Eye (tissue), 1 donor: Measurements from ENCODE around the gene ARAP3.
"Not testable (repeated sequence)": the region's sequence is repeated elsewhere in the genome, so short reads cannot be mapped to it uniquely, and the experiment has no call there.

ENCODE experiments used
- DNase-seq: peaks from one replicate; pipeline ENCODE4 v3.0.0-alpha.2; 2015

The ARAP3 gene

GRCh38 chr5:141637767-141638419 lies 44.1 kb downstream of the ARAP3 start:
- peak; percentile 76 for DNase-seq

- peak; percentile 69 for DNase-seq
Observed at GRCh38 chr5:141637123-141637766, 44.8 kb downstream of the ARAP3 start.

- peak; percentile 97 for DNase-seq
Observed at GRCh38 chr5:141636413-141637122, 45.5 kb downstream of the ARAP3 start, which contains the start of the genes HDAC3 and RELL2. HDAC3 (minus strand) TSS chr5:141636849; CDS start chr5:141636790, 59 bp downstream. RELL2 (plus strand) TSS chr5:141636997; CDS start chr5:141638226, 1,229 bp downstream.

- DNase-seq = no peak
Observed at GRCh38 chr5:141636106-141636412, 46.0 kb downstream of the ARAP3 start.

- DNase-seq = no peak
Observed at GRCh38 chr5:141635646-141636045, 46.4 kb downstream of the ARAP3 start.

- no peak for DNase-seq
Observed at GRCh38 chr5:141634720-141635119, 47.3 kb downstream of the ARAP3 start.

- DNase-seq = no peak
Observed at GRCh38 chr5:141633871-141634561, 48.0 kb downstream of the ARAP3 start.

- DNase-seq = no peak
Observed at GRCh38 chr5:141632650-141633049, 49.4 kb downstream of the ARAP3 start.

GRCh38 chr5:141630570-141631140 lies 51.4 kb downstream of the ARAP3 start:
- no peak for DNase-seq

- no peak for DNase-seq
Observed at GRCh38 chr5:141628175-141628788, 53.7 kb downstream of the ARAP3 start.

GRCh38 chr5:141623611-141624010 lies 58.4 kb downstream of the ARAP3 start:
- DNase-seq = no peak

- DNase-seq = no peak
Observed at GRCh38 chr5:141623186-141623585, 58.8 kb downstream of the ARAP3 start.

- DNase-seq = peak; percentile 98
Observed at GRCh38 chr5:141618804-141619554, 63.1 kb downstream of the ARAP3 start, which contains the start of gene DIAPH1. DIAPH1 (minus strand) TSS chr5:141619000; CDS start chr5:141618914, 86 bp downstream.

- no peak for DNase-seq
Observed at GRCh38 chr5:141618030-141618803, 63.8 kb downstream of the ARAP3 start.

GRCh38 chr5:141617682-141618029 lies 64.4 kb downstream of the ARAP3 start:
- DNase-seq = no peak

- DNase-seq = no peak
Observed at GRCh38 chr5:141617128-141617527, 64.9 kb downstream of the ARAP3 start.

GRCh38 chr5:141615991-141616720 lies 65.9 kb downstream of the ARAP3 start:
- DNase-seq = no peak

GRCh38 chr5:141613344-141613743 lies 68.7 kb downstream of the ARAP3 start:
- DNase-seq = no peak

GRCh38 chr5:141611289-141611688 lies 70.7 kb downstream of the ARAP3 start:
- DNase-seq = no peak

- not testable (repeated sequence) for DNase-seq
Observed at GRCh38 chr5:141609921-141610320, 72.1 kb downstream of the ARAP3 start.
